Measurements from ENCODE around the gene GP1BB. TPM values are rescaled to one million over a fixed set of nuclear protein-coding genes. Genes with fewer than 3 reads are reported as not detected.

The GP1BB gene
- total RNA-seq, 1 experiment from 2014 or later: 4.3 TPM

DNA sequence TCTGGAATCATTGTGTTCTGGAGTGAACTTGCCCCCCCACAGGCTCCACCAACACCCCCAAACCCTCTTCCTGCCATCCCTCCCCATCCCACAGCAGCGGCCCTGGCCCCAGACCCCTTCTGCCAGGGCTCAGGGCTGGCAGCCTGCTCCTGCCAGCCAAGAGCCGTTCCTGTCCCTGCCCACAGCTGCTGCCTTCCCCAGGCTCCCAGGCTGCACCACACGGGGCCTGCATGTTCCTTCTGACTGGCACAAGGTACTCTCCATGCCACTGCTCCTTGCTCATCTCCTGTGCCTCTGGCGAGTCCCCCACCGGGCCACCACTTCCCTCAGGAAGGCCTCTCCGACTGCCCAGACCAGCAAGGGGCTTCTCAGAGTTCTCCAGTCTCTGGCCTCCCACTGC, 4.9 kb downstream of the GP1BB start:
- no peaks in the 10 kb centered on the region for H3K9me3 Mint-ChIP-seq
- CTCF ChIA-PET: interaction anchor here (4.6 kb wide), 1 partner anchor 184 kb away, joined by 155 read pairs; no protein-coding TSS in a partner anchor
- no peak for ATAC-seq
- H3K36me3 Mint-ChIP-seq: no peaks in the 10 kb centered on the region
- peaks cover 69% of the 10 kb centered on the region for H3K27me3 Mint-ChIP-seq (ENCODE audit: low read depth)
- POLR2A ChIA-PET: no interaction called here
- H3K27ac Mint-ChIP-seq: no peak overlapping the region
- no peak for DNase-seq (ENCODE audit: low spot score)
- H3K4me1 Mint-ChIP-seq: peaks cover 3% of the 10 kb centered on the region
- no peak for TF ChIP-seq ARID4B (CRISPR knock-in tag; IDR thresholded peaks at IDR 0.05; ENCODE audit: borderline replicate concordance)
- no peak for TF ChIP-seq AFF4 (CRISPR knock-in tag; IDR thresholded peaks at IDR 0.05; ENCODE audit: borderline replicate concordance)
- no peak for TF ChIP-seq ATF6 (CRISPR knock-in tag; IDR thresholded peaks at IDR 0.05)
- no peak for TF ChIP-seq PRRX2 (CRISPR knock-in tag; IDR thresholded peaks at IDR 0.05)
- TF ChIP-seq ELF4 (CRISPR knock-in tag; IDR thresholded peaks at IDR 0.05; ENCODE audit: low read depth): no peak
- TF ChIP-seq, protein P1, sequence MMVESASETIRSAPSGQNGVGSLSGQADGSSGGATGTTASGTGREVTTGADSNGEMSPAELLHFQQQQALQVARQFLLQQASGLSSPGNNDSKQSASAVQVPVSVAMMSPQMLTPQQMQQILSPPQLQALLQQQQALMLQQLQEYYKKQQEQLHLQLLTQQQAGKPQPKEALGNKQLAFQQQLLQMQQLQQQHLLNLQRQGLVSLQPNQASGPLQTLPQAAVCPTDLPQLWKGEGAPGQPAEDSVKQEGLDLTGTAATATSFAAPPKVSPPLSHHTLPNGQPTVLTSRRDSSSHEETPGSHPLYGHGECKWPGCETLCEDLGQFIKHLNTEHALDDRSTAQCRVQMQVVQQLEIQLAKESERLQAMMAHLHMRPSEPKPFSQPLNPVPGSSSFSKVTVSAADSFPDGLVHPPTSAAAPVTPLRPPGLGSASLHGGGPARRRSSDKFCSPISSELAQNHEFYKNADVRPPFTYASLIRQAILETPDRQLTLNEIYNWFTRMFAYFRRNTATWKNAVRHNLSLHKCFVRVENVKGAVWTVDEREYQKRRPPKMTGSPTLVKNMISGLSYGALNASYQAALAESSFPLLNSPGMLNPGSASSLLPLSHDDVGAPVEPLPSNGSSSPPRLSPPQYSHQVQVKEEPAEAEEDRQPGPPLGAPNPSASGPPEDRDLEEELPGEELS (CRISPR knock-in tag; IDR thresholded peaks at IDR 0.05): no peak
- no peak overlapping the region for H3K4me3 Mint-ChIP-seq

DNA sequence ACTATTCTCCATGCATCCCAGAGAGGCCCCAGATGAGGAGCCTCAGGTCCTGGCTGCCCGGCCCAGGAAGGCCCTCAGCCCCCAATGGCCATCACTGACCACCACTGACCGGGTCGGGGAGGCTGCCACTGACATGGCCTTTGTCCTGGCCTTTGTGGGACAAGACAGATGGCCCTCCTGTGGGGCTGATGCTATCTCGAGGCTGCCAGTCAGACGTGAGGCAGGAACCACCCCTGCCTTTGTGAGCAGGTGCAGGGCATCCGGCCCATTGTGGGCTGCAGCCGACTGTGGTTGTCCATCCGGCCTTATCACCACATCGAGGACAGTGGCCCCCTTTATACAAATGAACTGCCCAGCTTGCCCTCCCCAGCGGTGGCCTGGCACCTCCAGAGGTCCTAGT, 5.5 kb downstream of the GP1BB start:
- no peak for DNase-seq (ENCODE audit: low spot score)
- TF ChIP-seq NR3C1 (CRISPR knock-in tag; conservative IDR thresholded peaks at IDR 0.05; ENCODE audit: low read depth) (no peak), ETV6 (CRISPR knock-in tag; IDR thresholded peaks at IDR 0.05) (no peak), ATF6 (CRISPR knock-in tag; IDR thresholded peaks at IDR 0.05) (no peak), GRHL2 (CRISPR knock-in tag; IDR thresholded peaks at IDR 0.05; ENCODE audit: insufficient replicate concordance, severe bottlenecking) (no peak), FOXJ3 (CRISPR knock-in tag; IDR thresholded peaks at IDR 0.05; ENCODE audit: borderline replicate concordance) (no peak), NR2C2 (CRISPR knock-in tag; IDR thresholded peaks at IDR 0.05) (no peak), ZNF671 (CRISPR knock-in tag; IDR thresholded peaks at IDR 0.05) (no peak)
- TF ChIP-seq, protein P2, sequence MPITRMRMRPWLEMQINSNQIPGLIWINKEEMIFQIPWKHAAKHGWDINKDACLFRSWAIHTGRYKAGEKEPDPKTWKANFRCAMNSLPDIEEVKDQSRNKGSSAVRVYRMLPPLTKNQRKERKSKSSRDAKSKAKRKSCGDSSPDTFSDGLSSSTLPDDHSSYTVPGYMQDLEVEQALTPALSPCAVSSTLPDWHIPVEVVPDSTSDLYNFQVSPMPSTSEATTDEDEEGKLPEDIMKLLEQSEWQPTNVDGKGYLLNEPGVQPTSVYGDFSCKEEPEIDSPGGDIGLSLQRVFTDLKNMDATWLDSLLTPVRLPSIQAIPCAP (CRISPR knock-in tag; IDR thresholded peaks at IDR 0.05): no peak
- TF ChIP-seq, protein P3, sequence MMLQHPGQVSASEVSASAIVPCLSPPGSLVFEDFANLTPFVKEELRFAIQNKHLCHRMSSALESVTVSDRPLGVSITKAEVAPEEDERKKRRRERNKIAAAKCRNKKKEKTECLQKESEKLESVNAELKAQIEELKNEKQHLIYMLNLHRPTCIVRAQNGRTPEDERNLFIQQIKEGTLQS (CRISPR knock-in tag; conservative IDR thresholded peaks at IDR 0.05): no peak
- TF ChIP-seq, protein P4, sequence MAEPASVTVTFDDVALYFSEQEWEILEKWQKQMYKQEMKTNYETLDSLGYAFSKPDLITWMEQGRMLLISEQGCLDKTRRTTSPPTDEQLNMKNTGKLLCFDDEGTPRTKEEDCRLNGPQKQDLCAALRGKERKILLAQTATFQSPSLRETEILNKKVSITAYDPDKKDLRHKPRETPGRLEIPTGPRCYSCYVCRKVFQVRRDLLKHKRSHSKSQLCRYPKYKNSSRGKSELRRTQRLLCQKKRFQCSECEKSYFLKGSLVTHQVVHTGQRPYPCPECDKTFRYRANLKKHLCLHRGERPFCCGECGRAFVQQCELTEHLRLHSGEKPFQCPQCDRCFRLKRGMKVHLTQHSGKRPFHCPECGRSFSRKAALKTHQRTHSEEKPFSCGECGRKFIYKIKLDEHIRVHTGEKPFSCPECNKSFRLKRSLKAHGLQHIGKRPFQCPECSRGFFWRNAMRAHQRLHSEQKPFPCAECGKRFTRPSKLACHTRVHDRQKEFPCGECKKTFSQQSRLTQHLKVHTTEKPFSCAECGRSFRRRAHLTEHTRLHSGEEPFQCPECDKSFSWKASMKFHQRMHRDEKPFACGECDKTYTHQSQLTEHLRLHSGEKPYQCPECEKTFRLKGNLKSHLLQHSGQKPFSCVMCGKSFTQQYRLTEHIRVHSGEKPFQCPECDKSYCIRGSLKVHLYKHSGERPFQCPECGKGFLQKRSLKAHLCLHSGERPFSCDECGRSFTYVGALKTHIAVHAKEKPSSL (CRISPR knock-in tag; conservative IDR thresholded peaks at IDR 0.05): no peak

More for the DNA sequence above, 5.5 kb downstream of the GP1BB start:
- Mint-ChIP-seq H3K4me3 (no peak overlapping the region), H3K27me3 (ENCODE audit: low read depth) (peaks cover 64% of the 10 kb centered on the region), H3K36me3 (no peaks in the 10 kb centered on the region), H3K9me3 (no peaks in the 10 kb centered on the region), H3K4me1 (peaks cover 3% of the 10 kb centered on the region; the same call in 1 of the 2 replicates), H3K27ac (no peak overlapping the region)
- POLR2A ChIA-PET: no interaction called here
- ATAC-seq: no peak
- CTCF ChIA-PET: interaction anchor here (2.2 to 4.6 kb wide), 2 partner anchors 33 to 183 kb away, joined by 10 to 155 read pairs; no protein-coding TSS in a partner anchor

Data from WTC11 (cell line).